Measurements from ENCODE around the gene GRK1.
"Not testable (repeated sequence)": the region's sequence is repeated elsewhere in the genome, so short reads cannot be mapped to it uniquely, and the experiment has no call there.

Gene GRK1

DNA sequence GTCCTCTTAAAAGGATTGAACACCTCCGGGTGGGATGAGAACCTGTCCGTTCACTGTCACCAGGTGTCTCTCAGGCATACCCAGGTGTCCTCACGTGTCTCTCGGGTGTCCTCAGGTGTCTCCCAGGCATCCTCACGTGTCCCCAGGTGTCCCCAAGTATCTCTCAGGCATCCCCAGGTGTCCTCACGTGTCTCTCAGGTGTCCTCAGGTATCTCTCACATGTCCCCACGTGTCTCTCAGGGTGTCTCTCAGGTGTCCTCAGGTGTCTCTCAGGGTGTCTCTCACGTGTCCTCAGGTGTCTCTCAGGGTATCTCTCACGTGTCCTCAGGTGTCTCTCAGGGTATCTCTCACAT lies 42.8 kb upstream of the GRK1 start:
- Histone ChIP-seq H3K9ac (ENCODE audit: low read length in 5 of 5) (no peak overlapping the region), H3K27me3 (ENCODE audit: control insufficient read depth in 5 of 5, insufficient read depth in 4 of 5, low read length in 5 of 5) (no peaks in the 10 kb centered on the region)

GRCh38 chr13:113624640-113625304 lies 42.2 kb upstream of the GRK1 start:
- H3K27ac ChIP-seq (ENCODE audit: low read depth, low read length); H3K27me3 ChIP-seq (ENCODE audit: control insufficient read depth in 5 of 5, insufficient read depth in 4 of 5, low read length in 5 of 5); H3K4me3 ChIP-seq (ENCODE audit: low read depth in 1 of 5, low read length in 5 of 5); H3K4me1 ChIP-seq (ENCODE audit: control insufficient read depth in 5 of 5, insufficient read depth in 5 of 5, low read length in 5 of 5); H3K9me3 ChIP-seq (ENCODE audit: control insufficient read depth in 5 of 5, low read length in 5 of 5); H3K9ac ChIP-seq (ENCODE audit: low read length in 5 of 5): not testable (repeated sequence)
- H3K36me3 ChIP-seq (ENCODE audit: control insufficient read depth in 5 of 5, insufficient read depth in 5 of 5, low read length in 5 of 5), result peaks cover 0 to 47% (median 31%) of the 10 kb centered on the region in 5 donors

More for the DNA sequence above, 42.8 kb upstream of the GRK1 start:
- no peak overlapping the region for H3K27ac ChIP-seq (ENCODE audit: low read depth, low read length)
- no peaks in the 10 kb centered on the region for H3K9me3 ChIP-seq (ENCODE audit: control insufficient read depth in 5 of 5, low read length in 5 of 5)
- H3K36me3 ChIP-seq (ENCODE audit: control insufficient read depth in 5 of 5, insufficient read depth in 5 of 5, low read length in 5 of 5), result peaks cover 0 to 45% (median 27%) of the 10 kb centered on the region in 5 donors
- peaks cover 2 to 8% (median 4%) of the 10 kb centered on the region in 5 donors for H3K4me1 ChIP-seq (ENCODE audit: control insufficient read depth in 5 of 5, insufficient read depth in 5 of 5, low read length in 5 of 5)
- H3K4me3 ChIP-seq (ENCODE audit: low read depth in 1 of 5, low read length in 5 of 5), result no peak overlapping the region

DNA sequence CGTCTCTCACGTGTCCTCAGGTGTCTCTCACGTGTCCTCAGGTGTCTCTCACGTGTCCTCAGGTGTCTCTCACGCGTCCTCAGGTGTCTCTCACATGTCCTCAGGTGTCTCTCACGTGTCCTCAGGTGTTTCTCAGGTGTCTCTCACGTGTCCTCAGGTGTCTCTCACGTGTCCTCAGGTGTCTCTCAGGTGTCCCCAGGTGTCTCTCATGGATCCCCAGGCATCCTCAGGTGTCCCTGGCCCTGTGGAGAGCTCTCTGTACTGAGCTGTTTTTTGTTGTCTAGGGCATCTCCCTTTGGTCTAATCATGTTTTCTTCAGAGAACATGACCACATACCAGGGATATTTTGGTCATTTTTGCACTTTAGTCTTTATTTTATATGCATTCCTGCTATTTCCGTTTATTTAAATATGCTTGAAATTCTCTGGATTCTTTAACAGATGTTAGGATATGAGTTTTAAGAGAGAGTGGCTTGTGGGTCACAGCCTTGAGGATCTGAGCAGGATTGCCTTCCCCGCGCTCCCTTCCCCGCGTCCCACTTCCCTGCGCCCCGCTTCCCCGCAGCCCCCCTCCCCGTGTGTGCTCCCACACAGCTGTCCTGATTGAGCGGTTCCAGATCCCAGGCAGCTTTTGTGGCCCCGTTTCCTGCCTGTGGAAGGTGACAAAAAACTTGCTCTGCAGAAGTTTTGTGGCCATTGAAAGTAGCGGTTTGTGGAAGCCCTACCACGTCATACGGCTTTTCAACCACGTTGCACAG lies 40.9 kb upstream of the GRK1 start:
- Histone ChIP-seq H3K27me3 (ENCODE audit: control insufficient read depth in 5 of 5, insufficient read depth in 4 of 5, low read length in 5 of 5) (no peaks in the 10 kb centered on the region), H3K27ac (ENCODE audit: low read depth, low read length) (no peak overlapping the region), H3K4me3 (ENCODE audit: low read depth in 1 of 5, low read length in 5 of 5) (no peak overlapping the region), H3K36me3 (ENCODE audit: control insufficient read depth in 5 of 5, insufficient read depth in 5 of 5, low read length in 5 of 5) (peaks cover 0 to 56% (median 34%) of the 10 kb centered on the region in 5 donors), H3K9me3 (ENCODE audit: control insufficient read depth in 5 of 5, low read length in 5 of 5) (no peaks in the 10 kb centered on the region), H3K9ac (ENCODE audit: low read length in 5 of 5) (no peak overlapping the region), H3K4me1 (ENCODE audit: control insufficient read depth in 5 of 5, insufficient read depth in 5 of 5, low read length in 5 of 5) (peaks cover 2 to 8% (median 4%) of the 10 kb centered on the region in 5 donors)

GRCh38 chr13:113627136-113627535 lies 39.9 kb upstream of the GRK1 start:
- no peaks in the 10 kb centered on the region for H3K27me3 ChIP-seq (ENCODE audit: control insufficient read depth in 5 of 5, insufficient read depth in 4 of 5, low read length in 5 of 5)
- H3K36me3 ChIP-seq (ENCODE audit: control insufficient read depth in 5 of 5, insufficient read depth in 5 of 5, low read length in 5 of 5), result peaks cover 0 to 66% (median 44%) of the 10 kb centered on the region in 5 donors
- no peak overlapping the region for H3K4me3 ChIP-seq (ENCODE audit: low read depth in 1 of 5, low read length in 5 of 5)
- no peak overlapping the region for H3K9ac ChIP-seq (ENCODE audit: low read length in 5 of 5)
- H3K4me1 ChIP-seq (ENCODE audit: control insufficient read depth in 5 of 5, insufficient read depth in 5 of 5, low read length in 5 of 5), result peaks cover 2 to 8% (median 4%) of the 10 kb centered on the region in 5 donors
- H3K27ac ChIP-seq (ENCODE audit: low read depth, low read length), result no peak overlapping the region
- no peaks in the 10 kb centered on the region for H3K9me3 ChIP-seq (ENCODE audit: control insufficient read depth in 5 of 5, low read length in 5 of 5)

GRCh38 chr13:113628291-113629270 lies 38.4 kb upstream of the GRK1 start:
- Histone ChIP-seq H3K9ac (ENCODE audit: low read length in 5 of 5) (no peak overlapping the region), H3K36me3 (ENCODE audit: control insufficient read depth in 5 of 5, insufficient read depth in 5 of 5, low read length in 5 of 5) (peaks cover 0 to 71% (median 45%) of the 10 kb centered on the region in 5 donors), H3K27ac (ENCODE audit: low read depth, low read length) (no peak overlapping the region), H3K9me3 (ENCODE audit: control insufficient read depth in 5 of 5, low read length in 5 of 5) (no peaks in the 10 kb centered on the region), H3K4me1 (ENCODE audit: control insufficient read depth in 5 of 5, insufficient read depth in 5 of 5, low read length in 5 of 5) (peaks cover 2 to 8% (median 4%) of the 10 kb centered on the region in 5 donors), H3K4me3 (ENCODE audit: low read depth in 1 of 5, low read length in 5 of 5) (no peak overlapping the region), H3K27me3 (ENCODE audit: control insufficient read depth in 5 of 5, insufficient read depth in 4 of 5, low read length in 5 of 5) (no peaks in the 10 kb centered on the region)

DNA sequence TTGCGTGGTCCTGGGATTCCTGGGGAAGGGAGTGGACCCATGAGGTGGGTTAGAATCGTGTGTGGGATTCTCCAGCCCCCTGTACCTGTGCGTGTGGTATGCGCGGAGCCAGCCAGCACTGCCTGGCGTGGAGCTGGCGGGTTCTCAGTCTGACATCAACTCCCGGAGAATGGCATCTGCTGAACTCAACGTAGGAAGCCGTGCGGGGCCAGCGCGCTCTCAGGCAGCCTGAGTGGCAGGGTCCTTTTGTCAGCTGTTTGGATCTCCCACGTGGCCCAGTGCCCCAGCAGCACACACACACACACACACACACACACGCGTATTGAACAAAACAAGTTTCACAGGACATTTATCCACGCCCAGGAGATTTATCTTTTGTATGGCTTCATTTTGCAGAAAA lies 37.2 kb upstream of the GRK1 start:
- no peak overlapping the region for H3K27ac ChIP-seq (ENCODE audit: low read depth, low read length)
- no peak overlapping the region for H3K4me3 ChIP-seq (ENCODE audit: low read depth in 1 of 5, low read length in 5 of 5)
- H3K36me3 ChIP-seq (ENCODE audit: control insufficient read depth in 5 of 5, insufficient read depth in 5 of 5, low read length in 5 of 5), result peaks cover 3 to 73% (median 50%) of the 10 kb centered on the region in 5 donors
- H3K9ac ChIP-seq (ENCODE audit: low read length in 5 of 5), result no peak overlapping the region
- no peaks in the 10 kb centered on the region for H3K27me3 ChIP-seq (ENCODE audit: control insufficient read depth in 5 of 5, insufficient read depth in 4 of 5, low read length in 5 of 5)
- peaks cover 0 to 8% (median 4%) of the 10 kb centered on the region in 5 donors for H3K4me1 ChIP-seq (ENCODE audit: control insufficient read depth in 5 of 5, insufficient read depth in 5 of 5, low read length in 5 of 5)
- H3K9me3 ChIP-seq (ENCODE audit: control insufficient read depth in 5 of 5, low read length in 5 of 5), result no peaks in the 10 kb centered on the region

GRCh38 chr13:113630296-113630695 lies 36.7 kb upstream of the GRK1 start:
- Histone ChIP-seq H3K36me3 (ENCODE audit: control insufficient read depth in 5 of 5, insufficient read depth in 5 of 5, low read length in 5 of 5) (peaks cover 3 to 77% (median 54%) of the 10 kb centered on the region in 5 donors), H3K4me1 (ENCODE audit: control insufficient read depth in 5 of 5, insufficient read depth in 5 of 5, low read length in 5 of 5) (peaks cover 0 to 8% (median 4%) of the 10 kb centered on the region in 5 donors), H3K9ac (ENCODE audit: low read length in 5 of 5) (no peak overlapping the region), H3K27ac (ENCODE audit: low read depth, low read length) (no peak overlapping the region), H3K27me3 (ENCODE audit: control insufficient read depth in 5 of 5, insufficient read depth in 4 of 5, low read length in 5 of 5) (no peaks in the 10 kb centered on the region), H3K4me3 (ENCODE audit: low read depth in 1 of 5, low read length in 5 of 5) (no peak overlapping the region), H3K9me3 (ENCODE audit: control insufficient read depth in 5 of 5, low read length in 5 of 5) (no peaks in the 10 kb centered on the region)

DNA sequence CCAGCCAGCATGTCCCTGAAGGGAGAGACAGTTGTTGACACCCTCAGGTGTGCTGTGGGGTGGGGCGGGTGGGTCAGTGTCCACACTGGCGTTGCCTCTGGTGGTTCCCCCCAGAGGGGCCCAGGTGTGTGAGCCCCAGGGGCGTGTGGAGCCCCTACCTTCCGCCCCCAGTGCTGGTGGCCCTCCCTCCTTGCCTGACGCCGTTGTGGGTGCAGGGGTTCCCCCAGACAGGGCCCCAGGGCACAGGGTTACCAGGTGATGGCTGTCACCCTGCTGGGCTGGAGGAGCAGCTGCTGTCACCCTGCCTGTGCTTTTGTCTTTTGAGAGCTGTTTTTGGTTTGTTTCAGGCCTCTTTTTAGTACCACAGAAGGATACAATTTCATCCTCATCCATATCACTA lies 36.2 kb upstream of the GRK1 start:
- Histone ChIP-seq H3K9ac (ENCODE audit: low read length in 5 of 5) (no peak overlapping the region), H3K9me3 (ENCODE audit: control insufficient read depth in 5 of 5, low read length in 5 of 5) (no peaks in the 10 kb centered on the region), H3K4me3 (ENCODE audit: low read depth in 1 of 5, low read length in 5 of 5) (no peak overlapping the region), H3K36me3 (ENCODE audit: control insufficient read depth in 5 of 5, insufficient read depth in 5 of 5, low read length in 5 of 5) (peaks cover 3 to 82% (median 59%) of the 10 kb centered on the region in 5 donors), H3K4me1 (ENCODE audit: control insufficient read depth in 5 of 5, insufficient read depth in 5 of 5, low read length in 5 of 5) (peaks cover 0 to 7% (median 4%) of the 10 kb centered on the region in 5 donors), H3K27ac (ENCODE audit: low read depth, low read length) (no peak overlapping the region), H3K27me3 (ENCODE audit: control insufficient read depth in 5 of 5, insufficient read depth in 4 of 5, low read length in 5 of 5) (no peaks in the 10 kb centered on the region)

DNA sequence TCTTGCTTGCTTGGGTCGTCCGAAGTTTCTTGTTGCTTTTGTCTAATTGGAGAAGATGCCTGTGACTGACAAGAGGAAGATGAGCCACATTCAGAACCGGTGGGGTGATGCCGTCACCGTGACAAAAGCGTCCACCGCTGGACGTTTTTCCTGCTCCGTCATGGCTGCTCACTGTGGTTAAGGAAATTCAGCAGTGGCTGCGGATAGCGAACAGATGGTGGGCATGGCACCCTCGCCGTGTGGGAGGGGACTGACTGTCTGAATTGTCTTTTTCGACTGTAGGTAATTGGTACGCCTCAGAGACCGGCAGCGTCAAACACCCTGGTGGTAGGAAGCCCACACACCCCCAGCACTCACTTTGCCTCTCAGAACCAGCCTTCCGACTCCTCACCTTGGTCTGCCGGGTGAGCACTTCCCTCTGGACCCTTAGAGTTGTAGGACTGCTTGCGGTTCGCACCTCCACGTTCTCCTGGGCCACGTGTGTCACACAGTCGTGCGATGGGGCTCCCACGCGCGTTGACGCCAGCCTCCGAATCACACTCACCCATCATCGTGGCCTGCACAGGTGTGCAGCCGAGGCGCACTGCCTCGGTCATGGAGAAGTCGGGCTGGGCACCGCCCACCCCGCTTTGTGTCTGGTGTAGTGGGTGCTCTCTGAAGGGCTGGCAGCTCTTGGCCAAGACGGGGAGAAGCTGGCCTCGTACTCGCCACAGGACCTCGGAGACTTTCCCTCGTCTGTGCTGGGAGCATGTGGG lies 35.5 kb upstream of the GRK1 start:
- H3K27ac ChIP-seq (ENCODE audit: low read depth, low read length), result no peak overlapping the region
- H3K36me3 ChIP-seq (ENCODE audit: control insufficient read depth in 5 of 5, insufficient read depth in 5 of 5, low read length in 5 of 5), result peaks cover 3 to 89% (median 66%) of the 10 kb centered on the region in 5 donors

More for the DNA sequence above, 35.5 kb upstream of the GRK1 start:
- no peak overlapping the region for H3K9ac ChIP-seq (ENCODE audit: low read length in 5 of 5)
- peaks cover 0 to under 1% (median 0%) of the 10 kb centered on the region in 5 donors for H3K4me1 ChIP-seq (ENCODE audit: control insufficient read depth in 5 of 5, insufficient read depth in 5 of 5, low read length in 5 of 5)
- H3K27me3 ChIP-seq (ENCODE audit: control insufficient read depth in 5 of 5, insufficient read depth in 4 of 5, low read length in 5 of 5), result no peaks in the 10 kb centered on the region
- no peak overlapping the region for H3K4me3 ChIP-seq (ENCODE audit: low read depth in 1 of 5, low read length in 5 of 5)
- no peaks in the 10 kb centered on the region for H3K9me3 ChIP-seq (ENCODE audit: control insufficient read depth in 5 of 5, low read length in 5 of 5)
